Hepatocyte (in vitro differentiated cells): ENCODE data around the gene HBQ1. TPM values are rescaled to one million over a fixed set of nuclear protein-coding genes. Genes with fewer than 3 reads are reported as not detected.

Experiments used
- DNase-seq: peaks from one replicate; pipeline ENCODE4 v3.0.0-alpha.2; 2016; ENCODE audit warnings: low spot score
- H2AFZ ChIP-seq: fragments of 200-600 bp; sonication (generic); 2 replicates; pipeline ENCODE4 v1.6.0; 2016; ENCODE audit warnings: antibody characterized with exemption, mild to moderate bottlenecking
- H3K27ac ChIP-seq: fragments of 200-600 bp; sonication (generic); 2 replicates; pipeline ENCODE4 v1.5.1; 2016; ENCODE audit warnings: mild to moderate bottlenecking
- H3K27me3 ChIP-seq: fragments of 200-600 bp; sonication (generic); 2 replicates; pipeline ENCODE4 v1.6.1; 2016
- H3K36me3 ChIP-seq: fragments of 200-600 bp; sonication (generic); replicated peaks from 2 replicates; pipeline ENCODE4 v1.5.1; 2016; ENCODE audit warnings: low read depth; ENCODE audit not compliant: insufficient read depth
- H3K4me1 ChIP-seq: fragments of 200-600 bp; sonication (generic); 2 replicates; pipeline ENCODE4 v1.5.1; 2016; ENCODE audit warnings: mild to moderate bottlenecking, moderate library complexity; ENCODE audit not compliant: insufficient read depth
- H3K4me2 ChIP-seq: fragments of 200-600 bp; sonication (generic); 2 replicates; pipeline ENCODE4 v1.6.0; 2016
- H3K4me3 ChIP-seq: fragments of 200-600 bp; sonication (generic); 2 replicates; pipeline ENCODE4 v1.5.1; 2016; ENCODE audit warnings: mild to moderate bottlenecking
- H3K79me2 ChIP-seq: fragments of 200-600 bp; sonication (generic); 2 replicates; pipeline ENCODE4 v1.6.0; 2017; ENCODE audit warnings: mild to moderate bottlenecking
- H3K9me2 ChIP-seq: fragments of 200-600 bp; sonication (generic); replicated peaks from 2 replicates; pipeline ENCODE4 v1.6.0; 2017; ENCODE audit warnings: mild to moderate bottlenecking; ENCODE audit not compliant: insufficient read depth
- H3K9me3 ChIP-seq: fragments of 200-600 bp; sonication (generic); 2 replicates; pipeline ENCODE4 v1.5.1; 2016; ENCODE audit warnings: low read depth, mild to moderate bottlenecking
- H4K20me1 ChIP-seq: fragments of 200-600 bp; sonication (generic); 2 replicates; pipeline ENCODE4 v1.6.0; 2016; ENCODE audit warnings: mild to moderate bottlenecking; ENCODE audit not compliant: insufficient read depth, poor library complexity, severe bottlenecking
- CTCF ChIP-seq: fragments of 200-600 bp; sonication (generic); IDR thresholded peaks from 2 replicates; pipeline ENCODE4 v1.5.1; 2016; ENCODE audit warnings: antibody characterized with exemption, mild to moderate bottlenecking; ENCODE audit not compliant: poor library complexity
- EZH2 ChIP-seq: fragments of 200-600 bp; sonication (generic); IDR thresholded peaks from 2 replicates; pipeline ENCODE4 v1.6.1; 2016; ENCODE audit warnings: antibody characterized with exemption, mild to moderate bottlenecking, borderline replicate concordance
- EZH2phosphoT487 ChIP-seq: fragments of 200-600 bp; sonication (generic); IDR thresholded peaks from one replicate; pipeline ENCODE4 v1.6.1; 2018; ENCODE audit warnings: antibody characterized with exemption, mild to moderate bottlenecking, low read depth, moderate library complexity; ENCODE audit not compliant: unreplicated experiment, severe bottlenecking
- WGBS: methylation state at CpG from one replicate; pipeline ENCODE4 v1.1.6; 2016; ENCODE audit warnings: low lambda C conversion rate; ENCODE audit errors: missing lambda C conversion rate; 5-methylcytosine and 5-hydroxymethylcytosine counted together
- polyA plus RNA-seq: library from polyadenylated mRNA; unstranded; fragments of >200 nt; fragmentation: Nextera tagmentation; extraction: Ambion mirVana; gene quantifications from 2 replicates; pipeline ENCODE4 v1.2.1, GENCODE V29; 2016
- total RNA-seq: library from RNA; depleted of rRNA; stranded (reverse); fragments of >200 nt; gene quantifications from 2 replicates; pipeline ENCODE4 v1.2.3, GENCODE V29; 2014

Gene HBQ1
- total and polyA plus RNA-seq, 2 experiments from 2014 or later: 0.30 TPM; not detected in 1

GRCh38 chr16:185213-185612 lies 5.0 kb downstream of the HBQ1 start:
- H3K9me2 ChIP-seq: no peaks in the 10 kb centered on the region
- H3K79me2 ChIP-seq: no peaks in the 10 kb centered on the region
- no peaks in the 10 kb centered on the region for H3K36me3 ChIP-seq
- WGBS: 94% methylated on average over 6 of the region's 13 CpGs
- no peak overlapping the region for H3K27ac ChIP-seq
- no peak overlapping the region for H3K4me2 ChIP-seq
- H3K4me1 ChIP-seq: peaks cover 8% of the 10 kb centered on the region
- H3K4me3 ChIP-seq: no peak overlapping the region
- DNase-seq: no peak
- H3K27me3 ChIP-seq: no peaks in the 10 kb centered on the region
- H4K20me1 ChIP-seq: peaks cover 4% of the 10 kb centered on the region
- no peak overlapping the region for H2AFZ ChIP-seq
- no peaks in the 10 kb centered on the region for H3K9me3 ChIP-seq
- TF ChIP-seq CTCF (no peak), EZH2 (no peak)

- no peaks in the 10 kb centered on the region for H3K9me2 ChIP-seq
- no peak for TF ChIP-seq EZH2phosphoT487
- no peak for TF ChIP-seq EZH2
- TF ChIP-seq CTCF: no peak
- H4K20me1 ChIP-seq: peaks cover 2% of the 10 kb centered on the region
- H3K79me2 ChIP-seq: no peaks in the 10 kb centered on the region
- no peaks in the 10 kb centered on the region for H3K9me3 ChIP-seq
- H3K27ac ChIP-seq: no peak overlapping the region
- H3K4me1 ChIP-seq: peaks cover 5% of the 10 kb centered on the region
- no peak overlapping the region for H3K4me3 ChIP-seq
- no peak overlapping the region for H3K4me2 ChIP-seq
- no peak for DNase-seq
- no peak overlapping the region for H2AFZ ChIP-seq
- H3K36me3 ChIP-seq: no peaks in the 10 kb centered on the region
- H3K27me3 ChIP-seq: no peaks in the 10 kb centered on the region
- 94% methylated on average over 6 of the region's 11 CpGs for WGBS
These were observed 5.4 kb downstream of the HBQ1 start for GRCh38 chr16:185691-186090.

GRCh38 chr16:187330-187729 lies 7.1 kb downstream of the HBQ1 start:
- WGBS: 99% methylated on average over 8 of the region's 8 CpGs

More at GRCh38 chr16:187330-187729, 7.1 kb downstream of the HBQ1 start:
- Histone ChIP-seq H2AFZ (no peak overlapping the region), H3K4me1 (no peaks in the 10 kb centered on the region), H3K4me2 (no peak overlapping the region), H3K9me2 (no peaks in the 10 kb centered on the region), H3K27me3 (no peaks in the 10 kb centered on the region), H3K27ac (no peak overlapping the region), H3K9me3 (no peaks in the 10 kb centered on the region), H3K4me3 (no peak overlapping the region), H3K79me2 (no peaks in the 10 kb centered on the region), H3K36me3 (no peaks in the 10 kb centered on the region), H4K20me1 (no peaks in the 10 kb centered on the region)
- TF ChIP-seq EZH2 (no peak), CTCF (no peak), EZH2phosphoT487 (no peak)
- DNase-seq: no peak
